SK-N-SH (cell line): ENCODE measurements around the gene ADGRE3. TPM values are rescaled to one million over a fixed set of nuclear protein-coding genes. Genes with fewer than 3 reads are reported as not detected.

Experiments
- CTCF ChIA-PET: fragments of 300-600, 350-600 bp; formaldehyde crosslinking; extraction: SDS; loops from one replicate; lab custom pipeline; 2021; lab: Yijun Ruan, JAX
- POLR2A ChIA-PET: fragments of 350-600 bp; sonication (Branson Sonifier 250); formaldehyde crosslinking; extraction: SDS; loops from one replicate; lab custom pipeline; 2020; ENCODE audit warnings: antibody characterized with exemption, inconsistent platforms; lab: Yijun Ruan, JAX
- DNase-seq: peaks from one replicate; pipeline ENCODE4 v3.0.0; 2012
- H2AFZ ChIP-seq: fragments of 200-600 bp; sonication (generic); 2 replicates; pipeline ENCODE4 v1.8.1; 2016; ENCODE audit warnings: antibody characterized with exemption, mild to moderate bottlenecking, low read depth
- H3F3A ChIP-seq: fragments of 200-600 bp; sonication (generic); replicated peaks from 2 replicates; pipeline ENCODE3; 2016; ENCODE audit warnings: antibody characterized with exemption, mild to moderate bottlenecking; ENCODE audit not compliant: insufficient read depth
- H3K27ac ChIP-seq, 2 experiments: fragments of 200-500 bp in 1 of 2; fragments of 200-600 bp in 1 of 2; sonication (Bioruptor generic) in 1 of 2; sonication (generic), shearing (Covaris generic) in 1 of 2; 2 replicates each; pipeline versions ENCODE4 v1.5.1 to v1.6.1; 2014 to 2016; ENCODE audit warnings: low read depth in 2 of 2, inconsistent platforms in 1 of 2, low read length in 1 of 2, mild to moderate bottlenecking in 1 of 2, mixed read lengths in 1 of 2
- H3K27me3 ChIP-seq: fragments of 200-600 bp; sonication (generic), shearing (Covaris generic); 2 replicates; pipeline ENCODE4 v1.6.1; 2016; ENCODE audit warnings: mixed run types; ENCODE audit not compliant: insufficient read depth
- H3K36me3 ChIP-seq, 2 experiments: fragments of 200-500 bp in 1 of 2; fragments of 200-600 bp in 1 of 2; sonication (Bioruptor generic) in 1 of 2; sonication (generic) in 1 of 2; replicated peaks in 1 of 2; 2 replicates each; pipeline versions ENCODE3 to v1.5.1; 2014 to 2016; ENCODE audit warnings: low read length in 1 of 2, mild to moderate bottlenecking in 1 of 2; ENCODE audit not compliant: insufficient read depth in 2 of 2, control insufficient read depth in 1 of 2
- H3K4me1 ChIP-seq, 2 experiments: fragments of 200-500 bp in 1 of 2; fragments of 200-600 bp in 1 of 2; sonication (Bioruptor generic) in 1 of 2; sonication (generic), shearing (Covaris generic) in 1 of 2; 2 replicates each; pipeline versions ENCODE4 v1.5.1 to v1.6.1; 2014 to 2016; ENCODE audit warnings: low read depth in 1 of 2, low read length in 1 of 2, mixed run types in 1 of 2; ENCODE audit not compliant: insufficient read depth in 2 of 2, control insufficient read depth in 1 of 2
- H3K4me2 ChIP-seq: fragments of 200-600 bp; sonication (generic), shearing (Covaris generic); 2 replicates; pipeline ENCODE4 v1.6.1; 2017; ENCODE audit warnings: mixed run types
- H3K4me3 ChIP-seq, 2 experiments: fragments of 200-500 bp in 1 of 2; fragments of 200-600 bp in 1 of 2; sonication (Bioruptor generic) in 1 of 2; sonication (generic), shearing (Covaris generic) in 1 of 2; 2 replicates each; pipeline versions ENCODE4 v1.5.1 to v1.8.1; 2014 to 2016; ENCODE audit warnings: low read depth in 2 of 2, inconsistent platforms in 1 of 2, low read length in 1 of 2, mild to moderate bottlenecking in 1 of 2, mixed read lengths in 1 of 2, moderate library complexity in 1 of 2
- H3K79me2 ChIP-seq: fragments of 200-600 bp; sonication (generic); 2 replicates; pipeline ENCODE4 v1.8.1; 2017; ENCODE audit warnings: mild to moderate bottlenecking; ENCODE audit not compliant: insufficient read depth
- H3K9ac ChIP-seq: fragments of 200-600 bp; sonication (generic); 2 replicates; pipeline ENCODE4 v1.6.1; 2017; ENCODE audit warnings: mixed run types
- H3K9me2 ChIP-seq: fragments of 200-600 bp; sonication (generic); 2 replicates; pipeline ENCODE4 v1.6.1; 2017; ENCODE audit warnings: mixed run types
- H3K9me3 ChIP-seq: fragments of 200-600 bp; sonication (generic); 2 replicates; pipeline ENCODE4 v1.6.1; 2017; ENCODE audit warnings: mixed run types, mild to moderate bottlenecking, moderate library complexity
- H4K20me1 ChIP-seq: fragments of 200-600 bp; sonication (generic); 2 replicates; pipeline ENCODE4 v1.6.1; 2017; ENCODE audit warnings: mild to moderate bottlenecking, mixed run types; ENCODE audit not compliant: insufficient read depth
- CHD2 ChIP-seq: fragments of 150-350 bp; IDR thresholded peaks from 2 replicates; pipeline ENCODE4 v1.6.1; 2018; ENCODE audit warnings: low read length; ENCODE audit not compliant: partially characterized antibody
- EP300 ChIP-seq, 2 experiments: IDR thresholded peaks; 2 replicates each; pipeline versions ENCODE4 v1.4.0 to v1.6.1; 2012; ENCODE audit warnings: borderline replicate concordance in 1 of 2, low read depth in 1 of 2, low read length in 1 of 2
- EZH2phosphoT487 ChIP-seq: fragments of 200-600 bp; sonication (generic); IDR thresholded peaks from 2 replicates; pipeline ENCODE4 v1.6.1; 2017; ENCODE audit warnings: low read depth, mixed run types, mild to moderate bottlenecking, antibody characterized with exemption, moderate library complexity, borderline replicate concordance
- FOSL2 ChIP-seq: IDR thresholded peaks from 2 replicates; pipeline ENCODE4 v1.4.0; 2012; ENCODE audit warnings: low read depth, mild to moderate bottlenecking, moderate library complexity, borderline replicate concordance
- GABPA ChIP-seq: IDR thresholded peaks from 2 replicates; pipeline ENCODE4 v1.4.0; 2012; ENCODE audit warnings: low read depth, mild to moderate bottlenecking
- GATA2 ChIP-seq: sonication (generic); formaldehyde crosslinking; IDR thresholded peaks from 2 replicates; pipeline ENCODE4 v1.5.0; 2020; ENCODE audit warnings: mild to moderate bottlenecking, missing genetic modification reagents
- JUND ChIP-seq: IDR thresholded peaks from 2 replicates; pipeline ENCODE4 v1.4.0; 2012
- MXI1 ChIP-seq: IDR thresholded peaks from 2 replicates; pipeline ENCODE4 v1.6.1; 2012; ENCODE audit warnings: mild to moderate bottlenecking, low read depth, low read length, improper control_type of control experiment
- NFIC ChIP-seq: IDR thresholded peaks from 2 replicates; pipeline ENCODE4 v1.4.0; 2012; ENCODE audit warnings: borderline replicate concordance
- NRF1 ChIP-seq: IDR thresholded peaks from 2 replicates; pipeline ENCODE4 v1.6.1; 2012; ENCODE audit warnings: low read depth, mild to moderate bottlenecking, low read length
- RCOR1 ChIP-seq: fragments of 150-350 bp; IDR thresholded peaks from 2 replicates; pipeline ENCODE4 v1.6.1; 2017; ENCODE audit warnings: antibody characterized with exemption, low read length
- RXRA ChIP-seq: IDR thresholded peaks from 2 replicates; pipeline ENCODE4 v1.4.0; 2012; ENCODE audit warnings: low read depth, mild to moderate bottlenecking, borderline replicate concordance
- SIN3A ChIP-seq: IDR thresholded peaks from 2 replicates; pipeline ENCODE4 v1.6.1; 2012; ENCODE audit warnings: low read depth, mild to moderate bottlenecking, low read length, moderate library complexity, borderline replicate concordance
- TAF1 ChIP-seq: IDR thresholded peaks from 2 replicates; pipeline ENCODE4 v1.6.1; 2012; ENCODE audit warnings: low read depth, mild to moderate bottlenecking, low read length, moderate library complexity, borderline replicate concordance
- TCF12 ChIP-seq: IDR thresholded peaks from 2 replicates; pipeline ENCODE4 v1.4.0; 2012
- TEAD4 ChIP-seq: IDR thresholded peaks from 2 replicates; pipeline ENCODE4 v1.4.0; 2012; ENCODE audit warnings: mild to moderate bottlenecking, borderline replicate concordance; ENCODE audit not compliant: insufficient read depth
- YY1 ChIP-seq: IDR thresholded peaks from 2 replicates; pipeline ENCODE4 v1.4.0; 2012; ENCODE audit warnings: low read depth, mild to moderate bottlenecking
- WGBS: methylation state at CpG from one replicate; pipeline ENCODE4 v1.1.6; 2017; ENCODE audit warnings: low lambda C conversion rate; 5-methylcytosine and 5-hydroxymethylcytosine counted together
- polyA plus RNA-seq, 3 experiments: library from polyadenylated mRNA; depleted of rRNA; stranded (reverse); fragments of >200 nt; gene quantifications; 2 replicates each; pipeline ENCODE4 v1.2.3, GENCODE V29; 2012
- TF ChIP-seq, protein P1 (sequence below): fragments of 150-350 bp; IDR thresholded peaks from 2 replicates; pipeline ENCODE4 v1.6.1; 2017; ENCODE audit warnings: antibody characterized with exemption, low read length, low read depth, borderline replicate concordance
- TF ChIP-seq, protein P2 (sequence below): IDR thresholded peaks from 2 replicates; pipeline ENCODE4 v1.4.0; 2012; ENCODE audit warnings: low read depth, borderline replicate concordance
- TF ChIP-seq, protein P3 (sequence below): IDR thresholded peaks from 2 replicates; pipeline ENCODE4 v1.4.0; 2012; ENCODE audit warnings: low read depth
- TF ChIP-seq, protein P4 (sequence below): IDR thresholded peaks from 2 replicates; pipeline ENCODE4; 2012
- TF ChIP-seq, protein P5 (sequence below): fragments of 200-600 bp; sonication (generic); IDR thresholded peaks from 2 replicates; pipeline ENCODE4 v1.6.1; 2017; ENCODE audit warnings: antibody characterized with exemption, mild to moderate bottlenecking, moderate library complexity
- TF ChIP-seq, protein P6 (sequence below): IDR thresholded peaks from 2 replicates; pipeline ENCODE4 v1.6.1; 2012; ENCODE audit warnings: mild to moderate bottlenecking, low read depth, low read length, moderate library complexity

Gene ADGRE3
- polyA plus RNA-seq, 1 of the 3 experiments (the other 2 are of a cell fraction): not detected

DNA sequence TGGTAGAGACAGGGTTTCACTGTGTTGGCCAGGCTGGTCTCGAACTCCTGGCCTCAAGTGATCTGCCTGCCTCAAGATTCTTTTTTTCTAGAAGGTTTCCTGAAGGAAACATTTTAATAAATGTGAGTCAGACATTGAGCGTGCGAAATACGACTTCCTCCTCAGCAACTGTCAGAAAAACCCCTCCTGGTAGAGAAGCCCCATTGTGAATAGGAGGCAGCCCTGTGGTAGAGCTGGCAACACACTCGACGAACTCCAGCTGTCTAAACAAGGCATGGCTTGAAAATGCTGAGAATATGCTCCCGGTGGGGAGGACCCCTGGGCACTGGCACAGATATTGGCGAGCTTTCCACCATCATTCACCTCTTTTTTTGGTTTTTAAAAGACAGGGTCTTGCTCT, 25.0 kb upstream of the ADGRE3 start (continued):
- TF ChIP-seq TEAD4 (no peak), SIN3A (no peak)
- TF ChIP-seq, protein P1, sequence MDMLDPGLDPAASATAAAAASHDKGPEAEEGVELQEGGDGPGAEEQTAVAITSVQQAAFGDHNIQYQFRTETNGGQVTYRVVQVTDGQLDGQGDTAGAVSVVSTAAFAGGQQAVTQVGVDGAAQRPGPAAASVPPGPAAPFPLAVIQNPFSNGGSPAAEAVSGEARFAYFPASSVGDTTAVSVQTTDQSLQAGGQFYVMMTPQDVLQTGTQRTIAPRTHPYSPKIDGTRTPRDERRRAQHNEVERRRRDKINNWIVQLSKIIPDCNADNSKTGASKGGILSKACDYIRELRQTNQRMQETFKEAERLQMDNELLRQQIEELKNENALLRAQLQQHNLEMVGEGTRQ: no peak
- TF ChIP-seq, protein P2, sequence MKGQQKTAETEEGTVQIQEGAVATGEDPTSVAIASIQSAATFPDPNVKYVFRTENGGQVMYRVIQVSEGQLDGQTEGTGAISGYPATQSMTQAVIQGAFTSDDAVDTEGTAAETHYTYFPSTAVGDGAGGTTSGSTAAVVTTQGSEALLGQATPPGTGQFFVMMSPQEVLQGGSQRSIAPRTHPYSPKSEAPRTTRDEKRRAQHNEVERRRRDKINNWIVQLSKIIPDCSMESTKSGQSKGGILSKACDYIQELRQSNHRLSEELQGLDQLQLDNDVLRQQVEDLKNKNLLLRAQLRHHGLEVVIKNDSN: no peak
- TF ChIP-seq, protein P3, sequence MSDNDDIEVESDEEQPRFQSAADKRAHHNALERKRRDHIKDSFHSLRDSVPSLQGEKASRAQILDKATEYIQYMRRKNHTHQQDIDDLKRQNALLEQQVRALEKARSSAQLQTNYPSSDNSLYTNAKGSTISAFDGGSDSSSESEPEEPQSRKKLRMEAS: no peak

DNA sequence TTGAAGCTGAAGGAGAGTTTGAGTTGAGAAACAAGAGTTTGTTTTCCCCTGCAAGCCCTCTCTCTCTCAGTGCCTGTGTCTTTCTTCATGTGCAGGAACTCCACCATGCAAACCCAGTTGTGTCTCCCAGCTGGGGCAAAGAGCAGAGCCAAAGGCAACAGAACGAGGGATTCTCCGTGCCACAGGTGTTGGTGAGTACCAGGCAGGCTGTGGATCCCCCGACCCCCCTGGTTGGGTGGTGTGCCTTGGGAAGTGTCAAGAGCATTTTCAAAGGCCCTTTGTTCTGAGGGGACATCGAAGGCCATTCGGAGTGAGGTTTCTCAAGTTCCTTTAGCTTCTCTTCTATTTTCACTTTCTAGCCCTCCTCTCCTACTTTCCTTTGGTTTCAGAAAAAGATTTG, 20.8 kb upstream of the ADGRE3 start:
- Histone ChIP-seq H2AFZ (no peak overlapping the region), H3K9me2 (no peaks in the 10 kb centered on the region), H3K9ac (no peak overlapping the region), H3K27me3 (no peaks in the 10 kb centered on the region), H3K4me3 (no peak overlapping the region), H3F3A (peaks cover 5% of the 10 kb centered on the region), H3K4me2 (no peak overlapping the region), H3K4me1 (peaks cover 0 to 7% of the 10 kb centered on the region in 2 experiments; a peak in 3 of 4 replicates), H3K79me2 (peaks cover 23% of the 10 kb centered on the region), H4K20me1 (0 out of 2 replicates have a peak, but pooled peaks cover 8% of the 10 kb centered on the region), H3K27ac (no peak overlapping the region), H3K36me3 (peaks cover 36 to 38% of the 10 kb centered on the region in 2 experiments), H3K9me3 (no peaks in the 10 kb centered on the region)
- ChIA-PET POLR2A (no interaction called here), CTCF (interaction anchor here (1.1 kb wide), 1 partner anchor 11 kb away, joined by 3 read pairs; no protein-coding TSS in a partner anchor)
- no peak for DNase-seq
- 96% methylated on average over 5 of the region's 5 CpGs for WGBS
- no peak for TF ChIP-seq TCF12
- no peak for TF ChIP-seq YY1
- TF ChIP-seq RCOR1: no peak
- TF ChIP-seq TEAD4: no peak
- TF ChIP-seq NFIC: no peak
- TF ChIP-seq, protein P4, sequence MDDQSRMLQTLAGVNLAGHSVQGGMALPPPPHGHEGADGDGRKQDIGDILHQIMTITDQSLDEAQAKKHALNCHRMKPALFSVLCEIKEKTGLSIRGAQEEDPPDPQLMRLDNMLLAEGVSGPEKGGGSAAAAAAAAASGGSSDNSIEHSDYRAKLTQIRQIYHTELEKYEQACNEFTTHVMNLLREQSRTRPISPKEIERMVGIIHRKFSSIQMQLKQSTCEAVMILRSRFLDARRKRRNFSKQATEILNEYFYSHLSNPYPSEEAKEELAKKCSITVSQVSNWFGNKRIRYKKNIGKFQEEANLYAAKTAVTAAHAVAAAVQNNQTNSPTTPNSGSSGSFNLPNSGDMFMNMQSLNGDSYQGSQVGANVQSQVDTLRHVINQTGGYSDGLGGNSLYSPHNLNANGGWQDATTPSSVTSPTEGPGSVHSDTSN: no peak
- no peak for TF ChIP-seq FOSL2
- TF ChIP-seq, protein P5, sequence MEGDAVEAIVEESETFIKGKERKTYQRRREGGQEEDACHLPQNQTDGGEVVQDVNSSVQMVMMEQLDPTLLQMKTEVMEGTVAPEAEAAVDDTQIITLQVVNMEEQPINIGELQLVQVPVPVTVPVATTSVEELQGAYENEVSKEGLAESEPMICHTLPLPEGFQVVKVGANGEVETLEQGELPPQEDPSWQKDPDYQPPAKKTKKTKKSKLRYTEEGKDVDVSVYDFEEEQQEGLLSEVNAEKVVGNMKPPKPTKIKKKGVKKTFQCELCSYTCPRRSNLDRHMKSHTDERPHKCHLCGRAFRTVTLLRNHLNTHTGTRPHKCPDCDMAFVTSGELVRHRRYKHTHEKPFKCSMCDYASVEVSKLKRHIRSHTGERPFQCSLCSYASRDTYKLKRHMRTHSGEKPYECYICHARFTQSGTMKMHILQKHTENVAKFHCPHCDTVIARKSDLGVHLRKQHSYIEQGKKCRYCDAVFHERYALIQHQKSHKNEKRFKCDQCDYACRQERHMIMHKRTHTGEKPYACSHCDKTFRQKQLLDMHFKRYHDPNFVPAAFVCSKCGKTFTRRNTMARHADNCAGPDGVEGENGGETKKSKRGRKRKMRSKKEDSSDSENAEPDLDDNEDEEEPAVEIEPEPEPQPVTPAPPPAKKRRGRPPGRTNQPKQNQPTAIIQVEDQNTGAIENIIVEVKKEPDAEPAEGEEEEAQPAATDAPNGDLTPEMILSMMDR: no peak
- no peak for TF ChIP-seq JUND
- TF ChIP-seq CHD2: no peak
- TF ChIP-seq, protein P6, sequence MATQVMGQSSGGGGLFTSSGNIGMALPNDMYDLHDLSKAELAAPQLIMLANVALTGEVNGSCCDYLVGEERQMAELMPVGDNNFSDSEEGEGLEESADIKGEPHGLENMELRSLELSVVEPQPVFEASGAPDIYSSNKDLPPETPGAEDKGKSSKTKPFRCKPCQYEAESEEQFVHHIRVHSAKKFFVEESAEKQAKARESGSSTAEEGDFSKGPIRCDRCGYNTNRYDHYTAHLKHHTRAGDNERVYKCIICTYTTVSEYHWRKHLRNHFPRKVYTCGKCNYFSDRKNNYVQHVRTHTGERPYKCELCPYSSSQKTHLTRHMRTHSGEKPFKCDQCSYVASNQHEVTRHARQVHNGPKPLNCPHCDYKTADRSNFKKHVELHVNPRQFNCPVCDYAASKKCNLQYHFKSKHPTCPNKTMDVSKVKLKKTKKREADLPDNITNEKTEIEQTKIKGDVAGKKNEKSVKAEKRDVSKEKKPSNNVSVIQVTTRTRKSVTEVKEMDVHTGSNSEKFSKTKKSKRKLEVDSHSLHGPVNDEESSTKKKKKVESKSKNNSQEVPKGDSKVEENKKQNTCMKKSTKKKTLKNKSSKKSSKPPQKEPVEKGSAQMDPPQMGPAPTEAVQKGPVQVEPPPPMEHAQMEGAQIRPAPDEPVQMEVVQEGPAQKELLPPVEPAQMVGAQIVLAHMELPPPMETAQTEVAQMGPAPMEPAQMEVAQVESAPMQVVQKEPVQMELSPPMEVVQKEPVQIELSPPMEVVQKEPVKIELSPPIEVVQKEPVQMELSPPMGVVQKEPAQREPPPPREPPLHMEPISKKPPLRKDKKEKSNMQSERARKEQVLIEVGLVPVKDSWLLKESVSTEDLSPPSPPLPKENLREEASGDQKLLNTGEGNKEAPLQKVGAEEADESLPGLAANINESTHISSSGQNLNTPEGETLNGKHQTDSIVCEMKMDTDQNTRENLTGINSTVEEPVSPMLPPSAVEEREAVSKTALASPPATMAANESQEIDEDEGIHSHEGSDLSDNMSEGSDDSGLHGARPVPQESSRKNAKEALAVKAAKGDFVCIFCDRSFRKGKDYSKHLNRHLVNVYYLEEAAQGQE: no peak
- no peak for TF ChIP-seq MXI1
- TF ChIP-seq GATA2 (CRISPR knock-in tag): no peak
- TF ChIP-seq EP300 (IDR thresholded peaks at IDR 0.05; ENCODE audit: borderline replicate concordance in 1 of 2, low read depth in 1 of 2, low read length in 1 of 2): no peak
- TF ChIP-seq GABPA: no peak
- TF ChIP-seq TAF1: no peak
- TF ChIP-seq NRF1: no peak
- TF ChIP-seq, protein P1: no peak
- TF ChIP-seq RXRA: no peak
- no peak for TF ChIP-seq EZH2phosphoT487
